Iris pigment epithelial cell (primary cell): Measurements from ENCODE around the gene SYN1.

Source experiments
- DNase-seq: peaks from one replicate; pipeline ENCODE4 v3.0.0-alpha.2; 2011; ENCODE audit warnings: low read depth

Gene SYN1

GRCh38 chrX:47572773-47573340 is 46.8 kb downstream of the SYN1 start:
- DNase-seq = no peak

DNA sequence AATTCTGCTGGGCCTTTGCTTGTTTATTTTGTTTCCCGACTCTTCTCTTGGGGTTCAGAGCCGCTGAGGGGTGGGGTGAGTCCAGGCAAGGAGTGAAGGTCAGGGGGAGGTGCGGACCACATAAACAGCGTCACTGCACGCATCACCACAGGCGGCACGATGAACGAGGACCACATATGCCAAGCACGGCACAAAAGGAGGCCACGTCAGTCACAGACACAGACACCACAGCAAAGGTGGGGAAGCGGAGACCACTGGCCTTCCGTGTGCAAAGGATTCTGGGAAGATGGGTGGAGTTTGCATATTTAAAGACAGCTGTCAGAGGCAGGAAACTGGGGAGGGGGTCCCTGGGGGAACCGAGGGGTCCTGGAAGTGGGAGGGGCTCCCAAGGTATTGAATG is 47.8 kb downstream of the SYN1 start:
- no peak for DNase-seq

- DNase-seq = no peak
Measured at GRCh38 chrX:47571215-47571614, 48.4 kb downstream of the SYN1 start.

DNA sequence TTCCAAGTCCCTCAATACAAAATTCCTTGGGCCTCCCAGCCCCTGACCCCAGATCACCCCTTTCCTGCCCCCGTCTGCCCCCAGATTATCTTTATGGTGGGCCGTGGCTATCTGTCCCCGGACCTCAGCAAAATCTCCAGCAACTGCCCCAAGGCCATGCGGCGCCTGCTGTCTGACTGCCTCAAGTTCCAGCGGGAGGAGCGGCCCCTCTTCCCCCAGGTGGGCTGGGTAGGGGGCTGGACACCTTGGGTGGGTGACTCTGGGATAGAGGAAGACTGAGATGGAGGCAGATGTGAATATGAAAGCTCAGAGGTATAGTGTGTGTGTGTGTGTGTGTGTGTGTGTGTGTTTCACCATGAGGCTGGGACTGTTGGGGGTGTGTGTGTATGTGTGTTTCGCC is 48.9 kb downstream of the SYN1 start:
- no peak for DNase-seq

DNA sequence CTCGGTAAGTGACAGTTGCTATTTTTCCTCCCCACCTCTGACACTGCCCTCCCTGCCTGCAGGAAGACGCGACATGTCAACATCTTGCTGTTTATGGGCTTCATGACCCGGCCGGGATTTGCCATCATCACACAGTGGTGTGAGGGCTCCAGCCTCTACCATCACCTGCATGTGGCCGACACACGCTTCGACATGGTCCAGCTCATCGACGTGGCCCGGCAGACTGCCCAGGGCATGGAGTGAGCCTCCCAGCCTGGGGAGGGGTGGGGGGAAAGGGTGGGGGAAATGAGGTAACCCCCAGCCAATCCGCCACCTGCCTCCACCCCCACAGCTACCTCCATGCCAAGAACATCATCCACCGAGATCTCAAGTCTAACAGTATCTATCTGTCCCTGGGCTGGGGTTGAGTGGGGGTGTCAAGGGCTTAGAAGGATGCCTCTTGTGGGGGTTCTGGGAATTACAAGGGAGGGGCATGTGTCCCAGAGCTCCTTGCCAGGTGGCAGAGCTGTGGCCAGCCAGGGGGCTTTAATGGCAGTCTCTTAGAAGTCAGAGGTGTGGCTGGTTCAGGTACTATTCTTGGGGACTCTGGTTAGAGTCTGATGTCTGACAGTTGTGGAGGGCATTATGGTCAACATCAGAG is 50.9 kb downstream of the SYN1 start:
- no peak for DNase-seq

- DNase-seq = no peak
Measured at GRCh38 chrX:47566841-47567240, 52.8 kb downstream of the SYN1 start.

DNA sequence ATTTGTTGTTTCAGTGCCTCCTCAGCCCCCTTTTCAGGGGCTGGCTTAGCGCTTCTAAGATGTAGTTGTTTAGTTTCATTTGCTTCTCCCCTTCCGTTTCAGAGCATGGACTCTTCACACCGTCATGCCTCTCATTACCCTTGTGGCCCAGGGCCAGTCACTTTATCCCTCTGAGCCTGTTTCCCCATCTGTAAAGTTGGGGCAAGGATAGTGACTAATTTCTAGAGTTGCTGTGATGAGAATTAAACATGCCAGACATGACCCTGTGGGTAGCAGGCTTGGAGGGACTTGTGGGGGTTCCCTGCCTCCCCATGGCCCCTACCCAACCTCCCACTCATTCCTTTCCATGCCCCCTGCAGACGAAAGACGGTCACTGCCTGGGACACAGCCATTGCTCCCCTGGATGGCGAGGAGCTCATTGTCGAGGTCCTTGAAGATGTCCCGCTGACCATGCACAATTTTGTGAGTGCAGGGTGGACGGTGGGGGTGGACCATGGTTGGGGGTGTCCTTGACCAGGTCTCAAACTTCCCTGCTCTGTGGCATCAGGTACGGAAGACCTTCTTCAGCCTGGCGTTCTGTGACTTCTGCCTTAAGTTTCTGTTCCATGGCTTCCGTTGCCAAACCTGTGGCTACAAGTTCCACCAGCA is 55.1 kb downstream of the SYN1 start:
- DNase-seq = peak; percentile 35

DNA sequence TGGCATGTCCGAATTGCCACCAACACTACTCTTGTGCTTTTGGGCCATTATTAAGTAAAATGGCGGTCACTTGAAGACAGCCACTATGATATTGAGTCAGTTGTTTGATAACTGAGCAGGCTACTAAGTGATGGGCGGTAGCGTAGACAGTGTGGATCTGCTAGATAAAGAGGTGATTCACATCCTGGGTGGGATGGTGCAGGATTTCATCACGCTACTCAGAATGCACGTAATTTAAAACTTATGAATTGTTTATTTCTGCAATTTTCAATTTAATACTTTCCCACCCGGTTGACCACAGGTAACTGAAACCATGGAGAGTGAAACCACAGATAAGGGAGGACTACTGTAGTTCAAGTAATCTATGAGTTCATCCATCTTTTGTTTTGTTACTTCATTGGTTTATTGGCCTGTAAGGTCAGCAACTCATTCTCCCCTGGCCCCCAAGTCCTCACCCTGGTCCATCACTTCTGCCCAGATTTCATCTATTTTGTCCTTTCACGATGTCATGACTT is 55.8 kb downstream of the SYN1 start:
- DNase-seq = peak; percentile 89

DNA sequence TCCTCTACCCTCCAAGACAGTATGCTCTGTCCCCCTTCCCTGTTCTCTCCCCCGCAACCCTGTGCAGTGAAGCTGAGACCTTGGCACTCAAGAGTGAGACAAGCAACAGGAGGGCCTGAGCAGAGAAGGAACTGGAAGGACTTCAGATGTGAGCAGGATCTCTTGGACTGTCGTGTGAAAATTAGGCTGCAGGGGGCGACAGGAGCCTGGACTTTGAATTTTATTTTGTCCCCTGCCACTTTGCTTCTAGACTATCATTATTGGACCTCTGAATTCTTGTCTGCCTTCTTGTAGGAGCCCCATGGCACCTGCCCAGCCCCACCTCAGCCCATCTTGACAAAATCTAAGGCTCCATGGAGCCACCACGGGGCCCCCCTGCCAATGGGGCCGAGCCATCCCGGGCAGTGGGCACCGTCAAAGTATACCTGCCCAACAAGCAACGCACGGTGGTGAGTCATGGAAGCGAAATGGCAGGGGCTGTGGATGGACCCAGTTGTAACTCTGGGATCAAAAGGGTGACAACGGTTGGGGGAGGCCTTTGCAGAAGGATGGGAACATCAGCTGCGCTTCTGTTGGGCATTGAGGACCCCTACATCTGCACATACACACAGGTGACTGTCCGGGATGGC is 56.9 kb downstream of the SYN1 start:
- DNase-seq = peak; percentile 44

GRCh38 chrX:47561659-47562151 is 58.0 kb downstream of the SYN1 start:
- DNase-seq = no peak

GRCh38 chrX:47560934-47561658 is 58.6 kb downstream of the SYN1 start, which contains the start of gene ARAF:
ARAF (plus strand) TSS chrX:47561205; CDS start chrX:47562968, 1,763 bp downstream.
- DNase-seq = peak; percentile 99

GRCh38 chrX:47560179-47560933 is 59.3 kb downstream of the SYN1 start:
- DNase-seq = peak; percentile 23

GRCh38 chrX:47558436-47558835 is 61.2 kb downstream of the SYN1 start:
- no peak for DNase-seq

GRCh38 chrX:47556045-47556623 is 63.5 kb downstream of the SYN1 start:
- peak; percentile 95 for DNase-seq

DNA sequence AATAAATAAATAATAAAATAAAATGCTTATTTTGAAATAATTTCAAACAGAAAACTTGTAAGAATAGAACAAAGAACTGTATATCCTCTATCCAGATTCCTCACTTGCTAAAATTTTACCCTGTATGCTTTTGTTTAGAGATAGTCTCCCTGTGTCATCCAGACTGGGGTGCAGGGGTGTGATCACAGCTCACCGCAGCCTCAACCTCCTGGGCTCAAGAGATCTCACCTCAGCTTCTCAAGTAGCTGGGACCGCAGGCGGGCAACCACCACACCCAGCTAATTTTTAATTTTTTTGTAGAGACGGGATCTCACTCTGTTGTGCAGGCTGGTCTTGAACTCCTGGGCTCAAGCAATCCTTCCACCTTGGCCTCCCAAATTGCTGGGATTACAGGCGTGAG is 76.2 kb downstream of the SYN1 start:
- DNase-seq = no peak

DNA sequence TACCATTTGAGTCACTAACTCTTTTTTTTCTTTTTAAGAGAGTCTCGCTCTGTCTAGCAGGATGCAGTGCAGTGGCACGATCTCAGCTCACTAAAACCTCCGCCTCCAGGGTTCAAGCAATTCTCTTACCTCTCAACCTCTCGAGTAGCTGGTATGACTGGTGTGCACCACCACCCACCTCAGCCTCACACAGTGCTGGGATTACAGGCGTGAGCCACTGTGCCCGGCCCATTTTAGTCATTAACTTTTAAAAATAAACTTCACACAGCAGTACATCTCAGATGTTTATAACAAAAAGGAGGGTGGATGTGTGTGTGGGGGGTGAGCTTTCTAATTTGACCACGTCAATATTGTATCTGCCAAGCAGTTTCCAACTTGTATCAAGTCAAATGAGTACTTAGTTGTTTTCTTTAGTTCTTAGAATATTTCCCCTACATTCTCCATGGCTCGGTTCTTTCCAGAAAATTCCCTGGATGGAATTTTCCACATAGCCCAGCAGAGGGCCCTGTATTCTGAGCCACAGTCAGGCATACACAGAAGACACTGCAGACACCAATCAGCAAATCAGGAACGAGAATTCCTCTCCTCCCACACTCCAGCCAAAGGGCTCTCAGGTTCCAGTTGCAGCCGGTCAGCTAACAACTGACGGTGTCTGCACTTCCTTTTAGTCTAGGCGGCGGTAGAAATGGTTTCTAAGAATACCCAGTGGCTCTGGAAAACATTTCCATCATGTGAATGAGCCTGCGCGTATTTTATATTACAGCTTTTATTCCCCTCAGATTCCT is 78.7 kb downstream of the SYN1 start:
- peak; percentile 93 for DNase-seq

DNA sequence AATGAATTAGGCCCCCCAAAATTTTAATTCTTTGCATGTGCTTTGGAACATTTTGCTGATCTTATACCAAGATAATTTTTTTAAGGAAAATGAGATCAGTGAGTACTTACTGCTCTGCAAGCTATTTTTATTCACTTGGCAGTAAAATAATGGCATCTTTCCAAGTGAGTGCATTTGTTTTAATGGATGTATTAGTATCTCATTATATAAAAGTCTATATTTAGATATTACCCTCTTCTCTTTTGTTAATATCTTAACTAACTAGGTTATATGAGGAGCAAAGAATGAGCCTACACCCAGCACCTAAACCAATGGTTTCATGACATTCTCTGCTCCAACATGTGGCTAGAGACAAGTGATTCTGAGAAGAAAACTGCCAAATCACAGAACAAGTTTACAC is 79.8 kb downstream of the SYN1 start:
- DNase-seq = no peak

GRCh38 chrX:47530049-47530448 is 89.6 kb downstream of the SYN1 start:
- DNase-seq = no peak

DNA sequence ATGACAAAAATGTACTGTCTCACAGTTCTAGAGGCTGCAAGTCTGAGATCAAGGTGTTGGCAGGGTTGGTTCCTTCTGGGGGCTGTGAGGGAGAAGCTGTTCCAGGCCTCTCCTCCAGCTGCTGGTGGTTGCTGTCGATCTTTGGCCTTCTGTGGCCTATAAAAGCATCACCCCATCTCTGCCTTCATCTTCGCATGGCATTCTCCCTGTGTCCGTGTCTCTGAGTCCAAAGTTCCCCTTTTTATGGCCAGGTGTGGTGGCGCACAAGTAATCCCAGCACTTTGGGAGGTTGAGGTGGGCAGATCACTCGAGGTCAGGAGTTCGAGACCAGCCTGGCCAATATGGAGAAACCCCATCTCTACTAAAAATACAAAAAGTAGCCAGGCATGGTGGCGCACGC is 90.1 kb downstream of the SYN1 start:
- DNase-seq = no peak

DNA sequence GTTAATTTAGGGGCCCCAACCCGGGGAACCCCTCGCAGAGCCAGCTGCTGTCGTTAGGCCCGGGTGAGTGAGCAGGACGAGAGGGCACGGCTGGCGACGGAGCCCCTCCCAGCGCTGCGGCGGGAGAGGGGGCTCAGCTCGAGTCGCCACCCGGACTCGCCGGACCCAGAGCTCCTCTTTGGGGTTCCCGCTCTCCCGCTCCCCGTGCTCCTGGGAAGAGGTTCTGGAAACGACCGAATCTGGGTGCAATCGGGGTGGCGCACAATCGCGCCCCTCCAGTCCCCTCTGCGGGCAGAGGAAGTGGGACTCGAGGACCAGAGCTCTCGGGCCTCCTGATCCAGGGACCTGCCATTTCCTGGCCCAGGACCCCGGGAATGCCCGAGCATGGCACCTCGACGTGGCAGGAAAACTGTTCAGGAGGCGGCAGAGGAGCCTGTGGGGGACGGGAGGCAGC is 95.9 kb downstream of the SYN1 start:
- DNase-seq = no peak
